Stimulated activated CD4-positive, alpha-beta T cell treated with anti-CD3 and anti-CD28 coated beads, Interleukin-15, amount 100 ng/mL, for 1 hour (primary cell): ENCODE results near the gene MYRF.

Source experiments
- DNase-seq, 2 donors: peaks; one replicate each; pipeline ENCODE4 v3.0.0-alpha.2; 2020; ENCODE audit warnings: low read depth in 1 of 2, low spot score in 1 of 2

The MYRF gene

DNA sequence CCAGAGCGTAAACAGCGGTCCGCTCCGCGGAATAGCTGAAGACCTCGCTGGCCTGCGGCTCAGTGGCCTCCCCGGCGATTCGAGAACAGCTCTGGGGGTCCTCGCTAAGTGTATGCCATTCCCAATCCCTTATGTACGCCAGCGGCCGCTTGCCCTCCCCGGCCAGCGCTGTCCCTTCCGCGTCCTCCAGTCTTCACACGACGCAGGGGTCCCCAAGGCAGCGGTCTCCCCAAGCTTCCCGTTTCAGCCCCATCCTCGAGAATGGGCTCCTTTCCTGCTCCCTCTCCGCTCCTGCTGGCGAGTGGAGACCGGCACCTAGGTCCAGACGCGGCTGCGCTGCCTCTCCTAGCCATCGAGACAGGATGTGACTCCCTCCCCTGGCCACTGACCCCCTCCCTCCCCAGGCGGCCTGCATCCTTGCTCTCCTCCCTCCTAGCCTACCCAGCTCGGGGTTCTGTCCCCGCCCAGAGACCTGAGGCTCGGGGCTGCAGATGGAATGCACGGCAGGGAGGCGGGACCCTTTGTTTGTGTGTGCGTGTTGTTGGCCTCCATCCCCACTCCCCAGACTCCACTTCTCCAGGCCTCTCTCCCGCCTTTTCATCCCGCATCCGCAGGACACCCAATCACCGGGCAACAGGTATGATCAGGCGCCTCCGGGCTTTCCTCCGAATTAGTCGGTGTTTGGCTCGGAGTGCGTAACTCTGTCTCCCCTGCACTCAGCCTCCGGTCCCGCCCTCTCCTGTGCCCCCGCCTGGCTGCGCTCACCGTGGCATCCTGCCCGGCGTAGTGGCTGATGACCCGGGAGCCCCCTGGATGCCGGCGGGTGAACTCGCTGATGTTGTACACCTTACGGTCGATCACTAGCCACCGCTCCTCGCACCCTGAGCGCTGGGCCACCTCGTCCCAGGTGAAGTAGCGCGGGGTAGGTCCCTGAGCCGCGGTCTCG, 63.6 kb downstream of the MYRF start:
- peak; percentile 30 to 41 for DNase-seq

GRCh38 chr11:61816736-61817455, 64.5 kb downstream of the MYRF start, which contains the start of gene FADS1:
Gene FADS1, minus strand, starts transcription at chr11:61817003. Its CDS starts 74 bp downstream, at chr11:61816929.
- DNase-seq: peak; percentile 27 to 64

- no peak for DNase-seq
Measured at GRCh38 chr11:61817471-61818202, 65.2 kb downstream of the MYRF start.

DNA sequence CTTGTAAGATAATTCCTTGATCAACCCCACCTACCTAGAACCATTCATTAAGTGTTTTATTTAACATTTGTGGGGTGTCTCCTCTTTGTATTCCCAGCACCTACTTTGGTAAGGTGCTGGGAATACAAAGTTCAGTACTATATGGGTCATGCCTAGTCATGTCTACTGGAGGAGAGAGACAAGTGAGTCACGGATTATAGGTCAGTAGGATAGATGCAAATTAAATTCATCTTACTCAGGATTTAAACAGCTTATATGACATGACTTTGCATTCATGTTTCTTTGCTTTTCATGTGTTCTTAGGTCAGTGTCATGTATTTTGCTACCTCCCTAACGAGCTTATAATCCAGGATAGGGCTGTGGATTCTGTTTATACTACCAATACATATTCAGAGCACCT, 67.7 kb downstream of the MYRF start:
- no peak for DNase-seq

DNA sequence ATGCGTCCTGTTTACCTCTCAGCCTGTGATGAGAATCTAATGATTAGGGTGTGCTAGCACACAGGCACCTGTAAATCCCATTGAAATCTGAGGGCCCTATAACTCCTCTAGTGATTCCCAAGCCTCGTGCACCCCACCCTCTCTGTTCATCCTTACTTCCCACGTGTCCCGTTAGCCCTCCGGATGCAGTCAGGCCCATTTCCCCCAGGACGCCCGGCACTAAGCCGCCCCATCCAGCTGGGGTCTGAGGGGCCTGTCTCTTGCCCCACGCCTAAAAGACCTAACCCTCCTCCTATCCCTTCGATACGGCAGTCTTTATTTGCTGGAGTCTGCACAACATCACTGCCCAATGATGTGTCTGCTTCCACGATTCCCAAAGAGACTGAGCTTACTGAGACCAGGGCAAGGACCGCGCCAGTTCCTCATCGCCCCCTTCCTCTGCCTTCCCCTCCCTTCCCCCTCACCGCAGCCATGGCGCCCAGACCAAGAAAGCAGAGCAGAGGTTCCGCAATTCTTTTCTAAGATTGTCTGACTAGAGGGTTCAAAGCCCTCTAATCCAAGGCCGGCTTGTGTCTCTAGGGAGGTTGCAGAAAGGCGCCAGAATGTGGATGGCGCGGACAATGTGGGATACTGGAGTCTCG, 74.6 kb downstream of the MYRF start:
- DNase-seq: no peak

DNA sequence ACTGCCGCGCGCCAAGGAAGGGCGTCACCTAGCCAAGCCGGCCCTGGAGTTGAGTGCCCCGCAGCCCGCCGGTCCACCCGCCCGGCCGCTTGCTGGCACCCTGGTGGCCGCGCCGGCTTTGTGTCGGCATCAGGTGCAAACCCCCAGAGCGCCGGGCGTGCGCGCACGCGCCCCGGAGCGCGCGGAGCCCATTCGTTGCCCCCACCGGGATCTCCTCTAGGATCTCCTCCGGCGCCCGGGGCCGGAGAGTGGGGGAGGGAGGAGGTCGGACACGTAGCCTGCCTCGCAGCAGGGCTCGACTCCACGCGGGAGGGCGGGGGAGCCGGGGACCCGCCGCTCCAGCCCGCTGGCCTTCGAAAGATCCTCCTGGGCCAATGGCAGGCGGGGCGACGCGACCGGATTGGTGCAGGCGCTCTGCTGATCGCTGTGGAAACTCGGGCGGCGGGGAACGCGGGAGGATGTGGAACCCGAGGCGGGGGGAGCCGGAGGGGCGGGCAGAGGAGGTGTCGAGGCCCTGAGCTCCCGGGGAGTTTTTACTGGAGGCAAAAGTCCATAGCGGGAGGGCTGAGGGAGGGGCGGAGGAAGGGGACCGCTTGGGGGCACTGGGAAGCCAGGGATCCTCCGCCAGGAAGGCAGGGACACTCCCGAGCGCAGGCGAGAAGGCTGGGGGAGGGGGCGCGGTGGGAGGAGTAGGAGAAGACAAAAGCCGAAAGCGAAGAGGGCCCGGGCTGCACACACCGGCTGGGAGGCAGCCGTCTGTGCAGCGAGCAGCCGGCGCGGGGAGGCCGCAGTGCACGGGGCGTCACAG, 75.3 kb downstream of the MYRF start, which contains the start of gene FADS2:
Gene FADS2 (plus strand): TSS at position 730 of the 808 bp plus-strand sequence. CDS start 91 bp downstream, outside the sequence.
- DNase-seq: peak; percentile 24 to 48

- no peak for DNase-seq
Measured at GRCh38 chr11:61828379-61828628, 75.9 kb downstream of the MYRF start.

- DNase-seq: peak in 1 of 2 donors; percentile 8
Measured at GRCh38 chr11:61828629-61829407, 76.4 kb downstream of the MYRF start.

DNA sequence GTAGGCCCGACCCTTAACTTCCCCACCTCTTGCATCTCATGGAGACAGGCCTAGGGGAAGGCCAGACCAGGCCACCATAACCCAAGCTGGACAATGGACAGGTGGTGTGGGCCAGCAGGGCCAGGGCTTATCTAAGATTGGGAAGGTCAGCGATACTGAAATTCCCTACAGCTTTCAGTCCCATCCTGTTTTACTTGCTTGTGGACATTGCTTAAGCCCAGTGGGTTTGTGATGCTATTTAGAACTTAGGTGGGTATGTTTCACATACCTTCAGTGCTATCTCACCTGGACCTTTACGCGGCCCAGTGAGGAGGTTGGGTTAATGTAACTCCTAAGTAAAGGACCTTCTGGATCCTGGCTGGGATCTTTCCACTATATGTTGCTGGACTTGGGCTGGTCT, 77.4 kb downstream of the MYRF start:
- no peak for DNase-seq

- no peak for DNase-seq
Measured at GRCh38 chr11:61830237-61831105, 78.0 kb downstream of the MYRF start.

- no peak for DNase-seq
Measured at GRCh38 chr11:61832207-61832606, 79.8 kb downstream of the MYRF start.

GRCh38 chr11:61832754-61833153, 80.3 kb downstream of the MYRF start:
- no peak for DNase-seq

GRCh38 chr11:61833471-61833870, 81.0 kb downstream of the MYRF start:
- no peak for DNase-seq

- no peak for DNase-seq
Measured at GRCh38 chr11:61833926-61834277, 81.5 kb downstream of the MYRF start.

- no peak for DNase-seq
Measured at GRCh38 chr11:61834278-61835048, 82.0 kb downstream of the MYRF start.

- DNase-seq: no peak
Measured at GRCh38 chr11:61836193-61836592, 83.8 kb downstream of the MYRF start.

DNA sequence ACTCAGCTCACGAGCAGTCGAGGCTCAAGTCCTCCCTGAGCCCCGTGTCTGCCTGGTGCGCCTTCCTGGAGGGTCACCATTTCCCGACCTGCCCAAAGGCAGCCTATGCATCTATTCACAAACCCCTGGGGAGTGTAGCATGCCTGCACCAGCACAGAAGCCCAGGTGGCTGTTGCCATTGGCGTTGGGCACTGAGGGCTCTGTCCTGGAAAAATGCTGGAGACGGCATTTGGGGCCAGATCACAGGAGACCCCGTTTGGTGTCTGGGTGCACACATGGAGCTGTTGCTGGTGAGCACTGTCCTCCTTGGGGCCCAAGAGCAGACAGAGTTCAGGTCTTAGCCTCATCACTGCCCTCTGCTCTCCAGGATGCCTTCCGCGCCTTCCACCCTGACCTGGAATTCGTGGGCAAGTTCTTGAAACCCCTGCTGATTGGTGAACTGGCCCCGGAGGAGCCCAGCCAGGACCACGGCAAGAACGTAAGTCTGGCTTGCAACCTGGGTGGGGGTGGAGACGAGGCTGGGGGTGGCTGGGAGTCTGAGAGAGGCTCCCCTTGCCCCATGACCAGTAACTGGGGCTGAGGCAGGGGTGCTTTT, 85.1 kb downstream of the MYRF start:
- no peak for DNase-seq
